Fibroblast of villous mesenchyme (primary cell): ENCODE measurements around the gene NR1I2. TPM values are rescaled to one million over a fixed set of nuclear protein-coding genes. Genes with fewer than 3 reads are reported as not detected.

Experiments
- DNase-seq: peaks from one replicate; pipeline ENCODE4 v3.0.0-alpha.2; 2010; ENCODE audit warnings: low read depth
- H3K4me3 ChIP-seq: 2 replicates; pipeline ENCODE4 v1.5.1; 2011; ENCODE audit warnings: low read depth, mild to moderate bottlenecking, low read length
- CTCF ChIP-seq: IDR thresholded peaks from 2 replicates; pipeline ENCODE4 v1.5.1; 2012; ENCODE audit warnings: low read depth, mild to moderate bottlenecking, low read length; ENCODE audit not compliant: insufficient read depth
- total RNA-seq: library from RNA; depleted of rRNA; stranded (reverse); fragments of >200 nt; gene quantifications from 2 replicates; pipeline ENCODE4 v1.2.3, GENCODE V29; 2012

NR1I2 gene
- total RNA-seq, 1 donor, result under 0.01 TPM

- no peak for DNase-seq
- no peak overlapping the region for H3K4me3 ChIP-seq
- TF ChIP-seq CTCF, result no peak
Observed at GRCh38 chr3:119841808-119842471, 60.0 kb downstream of the NR1I2 start.

GRCh38 chr3:119849126-119849525, 67.2 kb downstream of the NR1I2 start:
- no peak for TF ChIP-seq CTCF
- DNase-seq, result no peak
- H3K4me3 ChIP-seq, result no peak overlapping the region

- DNase-seq, result no peak
- H3K4me3 ChIP-seq, result no peak overlapping the region
Observed at GRCh38 chr3:119856695-119857094, 74.8 kb downstream of the NR1I2 start.

GRCh38 chr3:119858957-119859356, 77.1 kb downstream of the NR1I2 start:
- TF ChIP-seq CTCF, result no peak
- no peak for DNase-seq
- no peak overlapping the region for H3K4me3 ChIP-seq

More at GRCh38 chr3:119856695-119857094, 74.8 kb downstream of the NR1I2 start:
- no peak for TF ChIP-seq CTCF

GRCh38 chr3:119859728-119860127, 77.8 kb downstream of the NR1I2 start:
- no peak for TF ChIP-seq CTCF
- no peak for DNase-seq
- H3K4me3 ChIP-seq, result no peak overlapping the region

GRCh38 chr3:119861681-119862080, 79.8 kb downstream of the NR1I2 start:
- peak; percentile 59 for DNase-seq
- TF ChIP-seq CTCF, result no peak
- no peak overlapping the region for H3K4me3 ChIP-seq

- H3K4me3 ChIP-seq, result no peak overlapping the region
- no peak for TF ChIP-seq CTCF
- DNase-seq, result no peak
Observed at GRCh38 chr3:119862616-119863015, 80.7 kb downstream of the NR1I2 start.
